HCT116 (cell line): ENCODE measurements around the gene VMAC. TPM values are rescaled to one million over a fixed set of nuclear protein-coding genes. Genes with fewer than 3 reads are reported as not detected.

Source experiments
- ATAC-seq: fragments of 200-7000 bp; cut with Tn5 transposase; 2 replicates; pipeline ENCODE4 v1.9.1; 2020; ENCODE audit warnings: mild to moderate bottlenecking, moderate library complexity
- BruUV-seq: library from RNA; stranded (reverse); fragments of 400-500 nt; replicated peaks from 2 replicates; lab custom pipeline; 2021; lab: Mats Ljungman, UMichigan
- CTCF ChIA-PET: fragments of 300-600 bp; sonication (Branson Sonifier 250); formaldehyde crosslinking; loops from one replicate; lab custom pipeline; 2021; ENCODE audit warnings: antibody characterized with exemption; lab: Charles Lee
- POLR2A ChIA-PET: fragments of 300-600, 350-600 bp; sonication (Branson Sonifier 250); formaldehyde crosslinking; loops from one replicate; lab custom pipeline; 2021; ENCODE audit warnings: antibody characterized with exemption; lab: Charles Lee
- RAD21 ChIA-PET, 2 experiments: fragments of 300-600 bp; sonication (Branson Sonifier 250); formaldehyde crosslinking; loops; one replicate each; lab custom pipeline; 2023; ENCODE audit warnings: low total read pairs in 2 of 2; ENCODE audit not compliant: uncharacterized antibody in 2 of 2, unreplicated experiment in 2 of 2, low non-redundant PET in 1 of 2; lab: Charles Lee
- DNase-seq: peaks from one replicate; pipeline ENCODE4 v3.0.0-alpha.2; 2010; ENCODE audit warnings: low read depth, low spot score
- H2AFZ ChIP-seq: fragments of 200-600 bp; shearing (Covaris generic), sonication (generic); 2 replicates; pipeline ENCODE4 v1.6.1; 2017; ENCODE audit warnings: low read depth, mixed run types, mixed read lengths, antibody characterized with exemption, low read length; ENCODE audit not compliant: poor library complexity, severe bottlenecking
- H3K27ac ChIP-seq: 2 replicates; pipeline ENCODE4 v1.5.1; 2012; ENCODE audit warnings: low read depth, low read length
- H3K27me3 ChIP-seq: fragments of 200-600 bp; sonication (generic); 2 replicates; pipeline ENCODE4 v1.6.1; 2016; ENCODE audit warnings: mixed run types, low read length, mixed read lengths; ENCODE audit not compliant: insufficient read depth
- H3K36me3 ChIP-seq, 2 experiments: fragments of 200-500 bp in 1 of 2; fragments of 200-600 bp in 1 of 2; sonication (Bioruptor generic) in 1 of 2; sonication (generic) in 1 of 2; 2 replicates each; pipeline versions ENCODE4 v1.5.1 to v1.6.1; 2014 to 2016; ENCODE audit warnings: low read length in 2 of 2, inconsistent platforms in 1 of 2, mixed read lengths in 1 of 2, mixed run types in 1 of 2; ENCODE audit not compliant: insufficient read depth in 2 of 2, control insufficient read depth in 1 of 2
- H3K4me1 ChIP-seq, 2 experiments: fragments of 200-600 bp in 1 of 2; sonication (generic) in 1 of 2; 2 replicates each; pipeline versions ENCODE4 v1.5.1 to v1.6.1; 2012 to 2017; ENCODE audit warnings: low read length in 2 of 2, inconsistent platforms in 1 of 2, mild to moderate bottlenecking in 1 of 2, mixed read lengths in 1 of 2, mixed run types in 1 of 2, moderate library complexity in 1 of 2; ENCODE audit not compliant: insufficient read depth in 2 of 2, control insufficient read depth in 1 of 2
- H3K4me2 ChIP-seq: fragments of 200-600 bp; sonication (generic); 2 replicates; pipeline ENCODE4 v1.6.1; 2017; ENCODE audit warnings: mixed run types, low read length, mixed read lengths
- H3K4me3 ChIP-seq, 2 experiments: fragments of 200-600 bp in 1 of 2; sonication (generic) in 1 of 2; replicated peaks in 1 of 2; 2 replicates each; pipeline ENCODE4 v1.5.1; 2011 to 2016; ENCODE audit warnings: low read length in 2 of 2, control low read depth in 1 of 2, low read depth in 1 of 2, mild to moderate bottlenecking in 1 of 2, mixed read lengths in 1 of 2, mixed run types in 1 of 2
- H3K79me2 ChIP-seq: fragments of 200-600 bp; sonication (generic); 2 replicates; pipeline ENCODE4 v1.6.1; 2017; ENCODE audit warnings: mild to moderate bottlenecking, mixed run types, low read length, moderate library complexity, mixed read lengths; ENCODE audit not compliant: insufficient read depth
- H3K9ac ChIP-seq: fragments of 200-600 bp; sonication (generic); 2 replicates; pipeline ENCODE4 v1.6.1; 2016; ENCODE audit warnings: low read length, mixed read lengths
- H3K9me2 ChIP-seq: fragments of 200-600 bp; sonication (generic), shearing (Covaris generic); 2 replicates; pipeline ENCODE4 v1.6.1; 2017; ENCODE audit warnings: mixed run types, mild to moderate bottlenecking, moderate library complexity; ENCODE audit not compliant: insufficient read depth
- H3K9me3 ChIP-seq, 2 experiments: fragments of 200-500 bp in 1 of 2; fragments of 200-600 bp in 1 of 2; sonication (Bioruptor generic) in 1 of 2; sonication (generic) in 1 of 2; 2 replicates each; pipeline ENCODE4 v1.6.1; 2014 to 2017; ENCODE audit warnings: low read length in 2 of 2, mixed read lengths in 2 of 2, inconsistent platforms in 1 of 2, low read depth in 1 of 2, mild to moderate bottlenecking in 1 of 2, mixed run types in 1 of 2, moderate library complexity in 1 of 2; ENCODE audit not compliant: control insufficient read depth in 1 of 2, insufficient read depth in 1 of 2
- H4K20me1 ChIP-seq: fragments of 200-600 bp; sonication (generic), shearing (Covaris generic); 2 replicates; pipeline ENCODE4 v1.6.1; 2017; ENCODE audit warnings: mixed run types, mild to moderate bottlenecking, moderate library complexity; ENCODE audit not compliant: insufficient read depth
- CBX3 ChIP-seq: IDR thresholded peaks from 2 replicates; pipeline ENCODE4 v1.6.1; 2012; ENCODE audit warnings: low read depth
- CEBPB ChIP-seq: IDR thresholded peaks from 2 replicates; pipeline ENCODE4 v1.6.1; 2012; ENCODE audit warnings: low read depth
- EGR1 ChIP-seq: IDR thresholded peaks from 2 replicates; pipeline ENCODE4 v1.6.1; 2012; ENCODE audit warnings: low read depth
- EZH2phosphoT487 ChIP-seq: fragments of 200-600 bp; IDR thresholded peaks from 2 replicates; pipeline ENCODE4 v1.6.1; 2018; ENCODE audit warnings: antibody characterized with exemption, borderline replicate concordance
- FOSL1 ChIP-seq: IDR thresholded peaks from 2 replicates; pipeline ENCODE4 v1.6.1; 2012; ENCODE audit warnings: low read depth
- POLR2A ChIP-seq: IDR thresholded peaks from 2 replicates; pipeline ENCODE4 v1.7.0; 2011; ENCODE audit warnings: borderline replicate concordance; ENCODE audit not compliant: insufficient read depth, insufficient read length; ENCODE audit errors: extremely low read depth
- POLR2AphosphoS5 ChIP-seq: IDR thresholded peaks from 2 replicates; pipeline ENCODE4 v1.6.1; 2011; ENCODE audit warnings: mild to moderate bottlenecking, low read depth, low read length, moderate library complexity
- RAD21 ChIP-seq: IDR thresholded peaks from 2 replicates; pipeline ENCODE4 v1.6.1; 2012; ENCODE audit warnings: low read depth, mild to moderate bottlenecking
- REST ChIP-seq: IDR thresholded peaks from 2 replicates; pipeline ENCODE4 v1.6.1; 2012; ENCODE audit warnings: low read depth
- SP1 ChIP-seq: IDR thresholded peaks from 2 replicates; pipeline ENCODE4 v1.6.1; 2012; ENCODE audit warnings: low read depth
- TCF7L2 ChIP-seq: IDR thresholded peaks from 2 replicates; pipeline ENCODE4 v1.7.0; 2011; ENCODE audit warnings: borderline replicate concordance, inconsistent platforms; ENCODE audit not compliant: insufficient read depth, insufficient read length; ENCODE audit errors: extremely low read depth
- YY1 ChIP-seq: IDR thresholded peaks from 2 replicates; pipeline ENCODE4 v1.6.1; 2011; ENCODE audit warnings: low read length, low read depth, moderate library complexity, mild to moderate bottlenecking; ENCODE audit not compliant: insufficient replicate concordance; ENCODE audit errors: extremely low read depth
- ZFX ChIP-seq: fragments of 450-650 bp; IDR thresholded peaks from 2 replicates; pipeline ENCODE4 v1.6.1; 2017
- intact Hi-C: fragments of 100-400 bp; cut with micrococcal nuclease; formaldehyde crosslinking; loops from 2 replicates; pipeline ENCODE4 v1.10.0; 2022
- total RNA-seq: library from RNA; stranded (reverse); gene quantifications from one replicate; pipeline ENCODE4 v1.2.1, GENCODE V29; 2021; ENCODE audit not compliant: unreplicated experiment
- TF ChIP-seq, protein P1 (sequence below): IDR thresholded peaks from 2 replicates; pipeline ENCODE4 v1.6.1; 2011; ENCODE audit warnings: mild to moderate bottlenecking, low read length, moderate library complexity; ENCODE audit not compliant: insufficient replicate concordance; ENCODE audit errors: extremely low read depth

Gene VMAC
- total RNA-seq, 1 experiment from 2014 or later: 2.1 TPM

GRCh38 chr19:5956323-5956722, 51.7 kb downstream of the VMAC start:
- H3K4me2 ChIP-seq: no peak overlapping the region
- no peak for TF ChIP-seq TCF7L2
- TF ChIP-seq ZFX: no peak
- TF ChIP-seq POLR2AphosphoS5: no peak
- TF ChIP-seq POLR2A: no peak
- no peak for TF ChIP-seq EGR1
- no peak for TF ChIP-seq SP1
- no peak for TF ChIP-seq FOSL1
- CTCF ChIA-PET: interaction anchor here (1.0 kb wide), 1 partner anchor 12 kb away, joined by 7 read pairs; no protein-coding TSS in a partner anchor

GRCh38 chr19:5956728-5957127, 52.1 kb downstream of the VMAC start:
- TF ChIP-seq SP1: no peak
- no peak for TF ChIP-seq RAD21
- no peak for TF ChIP-seq YY1
- TF ChIP-seq CEBPB: no peak
- TF ChIP-seq, protein P1, sequence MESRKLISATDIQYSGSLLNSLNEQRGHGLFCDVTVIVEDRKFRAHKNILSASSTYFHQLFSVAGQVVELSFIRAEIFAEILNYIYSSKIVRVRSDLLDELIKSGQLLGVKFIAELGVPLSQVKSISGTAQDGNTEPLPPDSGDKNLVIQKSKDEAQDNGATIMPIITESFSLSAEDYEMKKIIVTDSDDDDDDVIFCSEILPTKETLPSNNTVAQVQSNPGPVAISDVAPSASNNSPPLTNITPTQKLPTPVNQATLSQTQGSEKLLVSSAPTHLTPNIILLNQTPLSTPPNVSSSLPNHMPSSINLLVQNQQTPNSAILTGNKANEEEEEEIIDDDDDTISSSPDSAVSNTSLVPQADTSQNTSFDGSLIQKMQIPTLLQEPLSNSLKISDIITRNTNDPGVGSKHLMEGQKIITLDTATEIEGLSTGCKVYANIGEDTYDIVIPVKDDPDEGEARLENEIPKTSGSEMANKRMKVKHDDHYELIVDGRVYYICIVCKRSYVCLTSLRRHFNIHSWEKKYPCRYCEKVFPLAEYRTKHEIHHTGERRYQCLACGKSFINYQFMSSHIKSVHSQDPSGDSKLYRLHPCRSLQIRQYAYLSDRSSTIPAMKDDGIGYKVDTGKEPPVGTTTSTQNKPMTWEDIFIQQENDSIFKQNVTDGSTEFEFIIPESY: no peak
- TF ChIP-seq EZH2phosphoT487: no peak
- no peak for TF ChIP-seq REST
- TF ChIP-seq CBX3: no peak
- H3K9ac ChIP-seq: no peak overlapping the region
- intact Hi-C loops: no loop called here
- H3K27me3 ChIP-seq: no peaks in the 10 kb centered on the region
- H3K27ac ChIP-seq: no peak overlapping the region
- peaks cover 95% of the 10 kb centered on the region for H3K79me2 ChIP-seq
- H3K36me3 ChIP-seq: no peaks in the 10 kb centered on the region
- POLR2A ChIA-PET: no interaction called here
- H3K4me1 ChIP-seq: 0 out of 4 replicates have a peak, but pooled peaks cover 0 to 2% of the 10 kb centered on the region in 2 experiments
- RAD21 ChIA-PET: no interaction called here
- DNase-seq (no peak), ATAC-seq (no peak; the same call in 1 of the 2 replicates)
- BruUV-seq: no TSS peak
- H4K20me1 ChIP-seq: peaks cover 21% of the 10 kb centered on the region; the same call in 1 of the 2 replicates
- H3K4me2 ChIP-seq: no peak overlapping the region
- no peaks in the 10 kb centered on the region for H3K9me2 ChIP-seq
- H2AFZ ChIP-seq: no peak overlapping the region
- no peaks in the 10 kb centered on the region for H3K9me3 ChIP-seq
- CTCF ChIA-PET: interaction anchor here (1.0 to 1.5 kb wide), 2 partner anchors 11 kb away, joined by 6 to 7 read pairs; no protein-coding TSS in a partner anchor
- H3K4me3 ChIP-seq: no peak overlapping the region

More at GRCh38 chr19:5956323-5956722, 51.7 kb downstream of the VMAC start:
- intact Hi-C loops: no loop called here
- Histone ChIP-seq H3K27ac (no peak overlapping the region), H3K36me3 (peaks cover 0 to under 1% of the 10 kb centered on the region in 2 experiments; a peak in 1 of 4 replicates), H3K4me3 (no peak overlapping the region), H3K9me3 (no peaks in the 10 kb centered on the region), H4K20me1 (peaks cover 21% of the 10 kb centered on the region; the same call in 1 of the 2 replicates), H3K4me1 (0 out of 4 replicates have a peak, but pooled peaks cover 0 to 2% of the 10 kb centered on the region in 2 experiments), H3K79me2 (peaks cover 96% of the 10 kb centered on the region), H3K9me2 (no peaks in the 10 kb centered on the region), H3K27me3 (no peaks in the 10 kb centered on the region), H3K9ac (no peak overlapping the region), H2AFZ (no peak overlapping the region)
- ChIA-PET RAD21 (no interaction called here), POLR2A (no interaction called here)
- ATAC-seq: no peak
- BruUV-seq: no TSS peak
- DNase-seq: no peak
